Esophagus (tissue), 2 donors: ENCODE results near the gene TMEM117. TPM values are rescaled to one million over a fixed set of nuclear protein-coding genes. Genes with fewer than 3 reads are reported as not detected.

Source experiments
- H3K27ac ChIP-seq, 2 donors: one replicate each; pipeline ENCODE4 v1.5.1; 2013; ENCODE audit warnings: low read depth in 2 of 2, mild to moderate bottlenecking in 2 of 2, inconsistent platforms in 1 of 2, low read length in 1 of 2, moderate library complexity in 1 of 2
- H3K27me3 ChIP-seq, 2 donors: one replicate each; pipeline ENCODE4 v1.6.1; 2013; ENCODE audit warnings: low read length in 2 of 2, control low read depth in 1 of 2, mild to moderate bottlenecking in 1 of 2; ENCODE audit not compliant: insufficient read depth in 2 of 2, control insufficient read depth in 1 of 2
- H3K36me3 ChIP-seq, 2 donors: one replicate each; pipeline ENCODE4 v1.6.1; 2013; ENCODE audit warnings: low read length in 1 of 2; ENCODE audit not compliant: control insufficient read depth in 2 of 2, insufficient read depth in 2 of 2
- H3K4me1 ChIP-seq, 2 donors: one replicate each; pipeline ENCODE4 v1.6.1; 2013; ENCODE audit warnings: low read length in 1 of 2; ENCODE audit not compliant: control insufficient read depth in 2 of 2, insufficient read depth in 2 of 2
- H3K4me3 ChIP-seq, 2 donors: one replicate each; pipeline ENCODE4 v1.5.1; 2013; ENCODE audit warnings: low read length in 2 of 2, mild to moderate bottlenecking in 2 of 2, low read depth in 1 of 2, moderate library complexity in 1 of 2
- H3K9me3 ChIP-seq, 2 donors: one replicate each; pipeline ENCODE4 v1.6.1; 2013; ENCODE audit warnings: mild to moderate bottlenecking in 2 of 2, low read depth in 1 of 2, low read length in 1 of 2, moderate library complexity in 1 of 2; ENCODE audit not compliant: control insufficient read depth in 2 of 2, insufficient read depth in 1 of 2
- WGBS, 2 donors: extraction: QIAGEN DNeasy Blood & Tissue Kit; methylation state at CpG; one replicate each; pipeline ENCODE4 v1.1.7; 2013; 5-methylcytosine and 5-hydroxymethylcytosine counted together
- polyA plus RNA-seq, 2 donors: library from polyadenylated mRNA; stranded (reverse); fragments of 200-250 nt; gene quantifications; one replicate each; pipeline ENCODE4 v1.2.3, GENCODE V29; 2013
- donor health status: healthy with polysubstance abuse.
- donor health status: Bipolar disorder and iron deficiency.

TMEM117 gene
- polyA plus RNA-seq = 1 to 10 TPM; 5.2 to 6.6 TPM

GRCh38 chr12:43835656-43836474, at the start of gene TMEM117:
Gene TMEM117, plus strand, starts transcription at chr12:43836081.
- Histone ChIP-seq H3K4me3 (peak within 1 kb of the TSS; percentile 84 to 97), H3K4me1 (peaks cover 0 to 3% of the 10 kb centered on the region in 2 donors), H3K36me3 (no peaks in the 10 kb centered on the region), H3K27ac (peak within 1 kb of the TSS; percentile 96 to 97), H3K27me3 (no peaks in the 10 kb centered on the region), H3K9me3 (no peaks in the 10 kb centered on the region)
- WGBS, 2 donors = 0 to 1% methylated on average over 87 to 103 of the region's 103 CpGs

- H3K36me3 ChIP-seq = peaks cover 3 to 5% of the 10 kb centered on the region in 2 donors
- no peaks in the 10 kb centered on the region for H3K9me3 ChIP-seq
- no peak overlapping the region for H3K27ac ChIP-seq
- no peaks in the 10 kb centered on the region for H3K27me3 ChIP-seq
- no peaks in the 10 kb centered on the region for H3K4me1 ChIP-seq
- H3K4me3 ChIP-seq = no peak overlapping the region
These were observed 48.8 kb upstream of the TMEM117 start for GRCh38 chr12:43786899-43787693.

- Histone ChIP-seq H3K4me1 (no peaks in the 10 kb centered on the region), H3K9me3 (no peaks in the 10 kb centered on the region), H3K4me3 (no peak overlapping the region), H3K27me3 (no peaks in the 10 kb centered on the region), H3K27ac (no peak overlapping the region), H3K36me3 (peaks cover 3% of the 10 kb centered on the region in 2 donors)
These were observed 45.9 kb upstream of the TMEM117 start for GRCh38 chr12:43789941-43790340.

GRCh38 chr12:43795716-43796280, 40.1 kb upstream of the TMEM117 start:
- Histone ChIP-seq H3K9me3 (no peaks in the 10 kb centered on the region), H3K4me3 (no peak overlapping the region), H3K4me1 (no peaks in the 10 kb centered on the region), H3K36me3 (peaks cover 0 to 6% of the 10 kb centered on the region in 2 donors), H3K27ac (no peak overlapping the region), H3K27me3 (no peaks in the 10 kb centered on the region)
- WGBS, 2 donors = 58 to 60% methylated on average over 2 of the region's 2 CpGs

- no peak overlapping the region for H3K27ac ChIP-seq
- no peak overlapping the region for H3K4me3 ChIP-seq
- 81 to 85% methylated on average over 4 of the region's 4 CpGs for WGBS, 2 donors
- H3K9me3 ChIP-seq = no peaks in the 10 kb centered on the region
- H3K36me3 ChIP-seq = peaks cover 0 to 7% of the 10 kb centered on the region in 2 donors
- no peaks in the 10 kb centered on the region for H3K4me1 ChIP-seq
- H3K27me3 ChIP-seq = no peaks in the 10 kb centered on the region
These were observed 38.2 kb upstream of the TMEM117 start for GRCh38 chr12:43797561-43798217.

GRCh38 chr12:43805149-43805859, 30.6 kb upstream of the TMEM117 start:
- Histone ChIP-seq H3K36me3 (peaks cover 0 to 4% of the 10 kb centered on the region in 2 donors), H3K4me3 (peak overlapping the region; percentile 84 to 97), H3K9me3 (no peaks in the 10 kb centered on the region), H3K4me1 (no peaks in the 10 kb centered on the region), H3K27ac (peak overlapping the region; percentile 98 to 99), H3K27me3 (no peaks in the 10 kb centered on the region)
- 5% methylated on average over 20 of the region's 20 CpGs for WGBS, 2 donors

- Histone ChIP-seq H3K9me3 (no peaks in the 10 kb centered on the region), H3K4me1 (no peaks in the 10 kb centered on the region), H3K27ac (peak within 1 kb of the TSS; percentile 98 to 99), H3K4me3 (peak within 1 kb of the TSS; percentile 84 to 97), H3K27me3 (no peaks in the 10 kb centered on the region), H3K36me3 (no peaks in the 10 kb centered on the region)
- 0% methylated on average over 60 to 89 of the region's 89 CpGs for WGBS, 2 donors
These were observed 29.8 kb upstream of the TMEM117 start, which contains the start of gene TWF1 for GRCh38 chr12:43805860-43806736. Gene TWF1, minus strand, starts transcription at chr12:43806317. Its CDS starts 72 bp downstream, at chr12:43806245.

- no peaks in the 10 kb centered on the region for H3K27me3 ChIP-seq
- no peaks in the 10 kb centered on the region for H3K4me1 ChIP-seq
- peak overlapping the region; percentile 98 to 99 for H3K27ac ChIP-seq
- 0 to 3% methylated on average over 3 of the region's 3 CpGs for WGBS, 2 donors
- peak overlapping the region in 1 of 2 donors; percentile 97 for H3K4me3 ChIP-seq
- no peaks in the 10 kb centered on the region for H3K36me3 ChIP-seq
- no peaks in the 10 kb centered on the region for H3K9me3 ChIP-seq
These were observed 29.2 kb upstream of the TMEM117 start for GRCh38 chr12:43806737-43807072.
